ENCODE data around the gene LRIG1.

The LRIG1 gene

GRCh38 chr3:66520724-66521123 lies 19.9 kb upstream of the LRIG1 start:
- no peak for TF ChIP-seq CTCF (IDR thresholded peaks at IDR 0.05; ENCODE audit: borderline replicate concordance, insufficient read depth, low read depth, low read length)
- no peak overlapping the region for H3K4me3 ChIP-seq (ENCODE audit: low read depth, low read length)

- no peak overlapping the region for H3K4me3 ChIP-seq (ENCODE audit: low read depth, low read length)
- no peak for TF ChIP-seq CTCF (IDR thresholded peaks at IDR 0.05; ENCODE audit: borderline replicate concordance, insufficient read depth, low read depth, low read length)
These were observed 17.8 kb upstream of the LRIG1 start for GRCh38 chr3:66518644-66519043.

- no peak for TF ChIP-seq CTCF (IDR thresholded peaks at IDR 0.05; ENCODE audit: borderline replicate concordance, insufficient read depth, low read depth, low read length)
- H3K4me3 ChIP-seq (ENCODE audit: low read depth, low read length), result no peak overlapping the region
These were observed 17.3 kb upstream of the LRIG1 start for GRCh38 chr3:66518126-66518525.

- TF ChIP-seq CTCF (IDR thresholded peaks at IDR 0.05; ENCODE audit: borderline replicate concordance, insufficient read depth, low read depth, low read length), result no peak
- no peak overlapping the region for H3K4me3 ChIP-seq (ENCODE audit: low read depth, low read length)
These were observed 16.4 kb upstream of the LRIG1 start for GRCh38 chr3:66517241-66517640.

- H3K4me3 ChIP-seq (ENCODE audit: low read depth, low read length), result no peak overlapping the region
- no peak for TF ChIP-seq CTCF (IDR thresholded peaks at IDR 0.05; ENCODE audit: borderline replicate concordance, insufficient read depth, low read depth, low read length)
These were observed 7.6 kb upstream of the LRIG1 start for GRCh38 chr3:66508461-66508860.

GRCh38 chr3:66507423-66508260 lies 6.8 kb upstream of the LRIG1 start:
- no peak overlapping the region for H3K4me3 ChIP-seq (ENCODE audit: low read depth, low read length)
- TF ChIP-seq CTCF (IDR thresholded peaks at IDR 0.05; ENCODE audit: borderline replicate concordance, insufficient read depth, low read depth, low read length), result no peak

- no peak for TF ChIP-seq CTCF (IDR thresholded peaks at IDR 0.05; ENCODE audit: borderline replicate concordance, insufficient read depth, low read depth, low read length)
These were observed 5.3 kb upstream of the LRIG1 start for GRCh38 chr3:66506154-66506553.

More at GRCh38 chr3:66506154-66506553, 5.3 kb upstream of the LRIG1 start:
- no peak overlapping the region for H3K4me3 ChIP-seq (ENCODE audit: low read depth, low read length)

Data from GM12875 (cell line).